ENCODE data around the gene TMEM258. TPM values are rescaled to one million over a fixed set of nuclear protein-coding genes. Genes with fewer than 3 reads are reported as not detected.

The TMEM258 gene
- total and polyA plus RNA-seq, 10 of the 15 experiments (the other 5 are each of a cell fraction or from before 2014, with no cell fraction given) = 160 to 840 (median 326) TPM

DNA sequence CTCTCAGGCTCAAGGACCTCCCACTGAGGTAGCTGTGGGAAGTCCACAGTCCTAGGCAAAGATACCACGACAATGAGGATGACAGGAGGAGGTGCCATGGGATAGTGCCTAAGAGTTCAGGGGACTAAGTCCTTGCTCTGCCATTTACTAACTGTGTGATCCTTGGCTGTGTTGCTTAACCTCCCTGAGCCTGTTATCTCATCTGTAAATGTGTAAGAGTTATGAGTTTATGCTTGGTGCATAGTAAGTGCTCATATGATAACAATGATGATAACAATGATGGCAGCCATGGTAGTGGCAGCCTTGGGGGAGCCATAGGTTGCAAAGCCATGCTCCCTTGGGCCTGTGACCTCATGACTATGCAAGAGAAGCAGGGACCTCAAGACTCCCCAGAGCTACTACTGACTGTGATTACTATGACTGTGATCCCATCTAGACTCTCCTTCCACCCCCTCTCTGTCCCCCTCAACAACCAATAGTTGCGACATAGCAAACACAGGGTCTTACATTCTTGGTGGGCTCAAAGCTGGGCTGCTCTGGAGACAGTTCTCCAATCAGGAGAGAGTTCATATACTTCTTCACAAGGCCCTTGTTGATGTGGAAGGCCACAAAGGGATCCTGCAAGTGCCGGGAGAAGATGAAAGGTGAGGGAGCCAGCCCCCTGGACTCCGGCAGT lies 20.5 kb upstream of the TMEM258 start:
- no peaks in the 10 kb centered on the region for H4K20me1 ChIP-seq (ENCODE audit: control insufficient read depth, insufficient read depth)
- no peak overlapping the region for H3K4me2 ChIP-seq (ENCODE audit: control insufficient read depth, insufficient read depth)
- in situ Hi-C loops (cut with MboI) (no loop called here), intact Hi-C loops (cut with micrococcal nuclease; ENCODE audit: unreplicated experiment) (no loop called here)
- ChIA-PET CTCF (interaction anchor here (1.2 to 10.8 kb wide), 3 partner anchors 15 to 21 kb away, joined by 3 to 141 read pairs (median 11); partner anchors contain the start of gene FADS2), POLR2A (interaction anchor here (0.5 to 9.9 kb wide), 10 partner anchors 13 to 787 kb away, joined by 3 to 167 read pairs (median 6); partner anchors contain the start of genes FADS2, FEN1 and TMEM258), SMC1A (ENCODE audit: uncharacterized antibody, unreplicated experiment) (interaction anchor here (1.3 to 2.7 kb wide), 3 partner anchors 10 to 21 kb away, joined by 3 to 9 read pairs (median 4); no protein-coding TSS in a partner anchor), RAD21 (ENCODE audit: unreplicated experiment) (interaction anchor here (3.1 kb wide), 1 partner anchor 14 kb away, joined by 51 read pairs; no protein-coding TSS in a partner anchor)
- H3K4me1 ChIP-seq (ENCODE audit: control insufficient read depth, insufficient read depth, low read length) = peaks cover 3% of the 10 kb centered on the region; the same call in 1 of the 2 replicates
- peaks cover 21% of the 10 kb centered on the region for H3K79me2 ChIP-seq (ENCODE audit: control insufficient read depth, insufficient read depth, low read length)
- H3K4me3 ChIP-seq = no peak overlapping the region
- no peak overlapping the region for H2AFZ ChIP-seq (ENCODE audit: control insufficient read depth, low read depth, low read length)
- peaks cover 0 to 5% of the 10 kb centered on the region in 2 experiments; a peak in 2 of 4 replicates for H3K36me3 ChIP-seq (ENCODE audit: control insufficient read depth in 2 of 2, insufficient read depth in 2 of 2, low read length in 1 of 2)
- no peaks in the 10 kb centered on the region for H3K27me3 ChIP-seq (replicated peaks in 1 of 2; ENCODE audit: control insufficient read depth in 2 of 2, insufficient read depth in 2 of 2, low read length in 1 of 2)
- no peak overlapping the region for H3K27ac ChIP-seq (ENCODE audit: control insufficient read depth, insufficient read depth)
- FAIRE-seq (no peak), DNase-seq (ENCODE audit: low read depth, low spot score) (no peak), ATAC-seq (no peak)
- no TSS peak for BruUV-seq (replicated peaks)
- TF ChIP-seq SMC3 (IDR thresholded peaks at IDR 0.05; ENCODE audit: borderline replicate concordance, low read length) (no peak), PML (IDR thresholded peaks at IDR 0.05; ENCODE audit: low read length) (no peak), ASH2L (IDR thresholded peaks at IDR 0.05; ENCODE audit: borderline replicate concordance, low read depth) (no peak), NR2C2 (IDR thresholded peaks at IDR 0.05; ENCODE audit: borderline replicate concordance, control insufficient read depth, insufficient read length, low read depth) (no peak), NRF1 (conservative IDR thresholded peaks at IDR 0.05; ENCODE audit: low read depth, low read length) (no peak), CHD2 (IDR thresholded peaks at IDR 0.05; ENCODE audit: borderline replicate concordance, low read depth, low read length) (no peak), CHD4 (IDR thresholded peaks at IDR 0.05) (no peak)
- TF ChIP-seq, protein P1, sequence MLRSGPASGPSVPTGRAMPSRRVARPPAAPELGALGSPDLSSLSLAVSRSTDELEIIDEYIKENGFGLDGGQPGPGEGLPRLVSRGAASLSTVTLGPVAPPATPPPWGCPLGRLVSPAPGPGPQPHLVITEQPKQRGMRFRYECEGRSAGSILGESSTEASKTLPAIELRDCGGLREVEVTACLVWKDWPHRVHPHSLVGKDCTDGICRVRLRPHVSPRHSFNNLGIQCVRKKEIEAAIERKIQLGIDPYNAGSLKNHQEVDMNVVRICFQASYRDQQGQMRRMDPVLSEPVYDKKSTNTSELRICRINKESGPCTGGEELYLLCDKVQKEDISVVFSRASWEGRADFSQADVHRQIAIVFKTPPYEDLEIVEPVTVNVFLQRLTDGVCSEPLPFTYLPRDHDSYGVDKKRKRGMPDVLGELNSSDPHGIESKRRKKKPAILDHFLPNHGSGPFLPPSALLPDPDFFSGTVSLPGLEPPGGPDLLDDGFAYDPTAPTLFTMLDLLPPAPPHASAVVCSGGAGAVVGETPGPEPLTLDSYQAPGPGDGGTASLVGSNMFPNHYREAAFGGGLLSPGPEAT (IDR thresholded peaks at IDR 0.05; ENCODE audit: low read depth) = no peak
- TF ChIP-seq, protein P2, sequence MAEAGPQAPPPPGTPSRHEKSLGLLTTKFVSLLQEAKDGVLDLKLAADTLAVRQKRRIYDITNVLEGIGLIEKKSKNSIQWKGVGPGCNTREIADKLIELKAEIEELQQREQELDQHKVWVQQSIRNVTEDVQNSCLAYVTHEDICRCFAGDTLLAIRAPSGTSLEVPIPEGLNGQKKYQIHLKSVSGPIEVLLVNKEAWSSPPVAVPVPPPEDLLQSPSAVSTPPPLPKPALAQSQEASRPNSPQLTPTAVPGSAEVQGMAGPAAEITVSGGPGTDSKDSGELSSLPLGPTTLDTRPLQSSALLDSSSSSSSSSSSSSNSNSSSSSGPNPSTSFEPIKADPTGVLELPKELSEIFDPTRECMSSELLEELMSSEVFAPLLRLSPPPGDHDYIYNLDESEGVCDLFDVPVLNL (IDR thresholded peaks at IDR 0.05; ENCODE audit: low read depth, low read length) = no peak
- no peaks in the 10 kb centered on the region for H3K9me3 ChIP-seq (replicated peaks; ENCODE audit: control insufficient read depth, insufficient read depth, low read length)
- WGBS (ENCODE audit: insufficient coverage, insufficient replicate concordance, low lambda C conversion rate, missing lambda C conversion rate) = 85% methylated on average over 4 of the region's 4 CpGs
- H3K9ac ChIP-seq (ENCODE audit: control insufficient read depth, insufficient read depth, low read length) = no peak overlapping the region

Measured in GM12878 (cell line).